T-helper 1 cell treated with Interleukin-12 subunit alpha and Interleukin-12 subunit beta and Interleukin-4 antibody, amounts not matched to agents 30 μg/mL and 1 μg/mL, for 36 hours (primary cell): ENCODE data around the gene AKR1C8.
"Not testable (repeated sequence)": the region's sequence is repeated elsewhere in the genome, so short reads cannot be mapped to it uniquely, and the experiment has no call there.

Experiments used
- H3K27ac Mint-ChIP-seq: one replicate; pipeline ENCODE4 v1.8.0; 2021; ENCODE audit warnings: mild to moderate bottlenecking, mixed read lengths
- H3K27me3 Mint-ChIP-seq: one replicate; pipeline ENCODE4 v1.8.0; 2021; ENCODE audit warnings: low read depth, mixed read lengths
- H3K36me3 Mint-ChIP-seq: one replicate; pipeline ENCODE4 v1.8.0; 2021; ENCODE audit warnings: low read depth, mixed read lengths
- H3K4me1 Mint-ChIP-seq: one replicate; pipeline ENCODE4 v1.8.0; 2021; ENCODE audit warnings: low read depth, mixed read lengths
- H3K4me3 Mint-ChIP-seq: one replicate; pipeline ENCODE4 v1.8.0; 2021; ENCODE audit warnings: mild to moderate bottlenecking, moderate library complexity, mixed read lengths
- H3K9me3 Mint-ChIP-seq: one replicate; pipeline ENCODE4 v1.8.0; 2021; ENCODE audit warnings: mixed read lengths

The AKR1C8 gene

GRCh38 chr10:5184987-5185775 is at the start of gene AKR1C8:
Gene AKR1C8, minus strand, starts transcription at chr10:5185150. Its CDS starts 46 bp downstream, at chr10:5185104.
- Mint-ChIP-seq H3K9me3 (no peaks in the 10 kb centered on the region), H3K27me3 (no peaks in the 10 kb centered on the region), H3K36me3 (no peaks in the 10 kb centered on the region), H3K4me1 (no peaks in the 10 kb centered on the region), H3K4me3 (no peak within 1 kb of the TSS), H3K27ac (no peak within 1 kb of the TSS)

- no peak overlapping the region for H3K27ac Mint-ChIP-seq
- peaks cover 39% of the 10 kb centered on the region for H3K9me3 Mint-ChIP-seq
- no peaks in the 10 kb centered on the region for H3K27me3 Mint-ChIP-seq
- peaks cover 20% of the 10 kb centered on the region for H3K36me3 Mint-ChIP-seq
- no peaks in the 10 kb centered on the region for H3K4me1 Mint-ChIP-seq
- no peak overlapping the region for H3K4me3 Mint-ChIP-seq
These were observed 49.3 kb upstream of the AKR1C8 start for GRCh38 chr10:5234106-5234860.

- H3K27me3 Mint-ChIP-seq = no peaks in the 10 kb centered on the region
- H3K4me1 Mint-ChIP-seq = no peaks in the 10 kb centered on the region
- peaks cover 19% of the 10 kb centered on the region for H3K36me3 Mint-ChIP-seq
- H3K4me3 Mint-ChIP-seq = no peak overlapping the region
- no peak overlapping the region for H3K27ac Mint-ChIP-seq
- H3K9me3 Mint-ChIP-seq = peaks cover 30% of the 10 kb centered on the region
These were observed 48.4 kb upstream of the AKR1C8 start for GRCh38 chr10:5233324-5233723.

- Mint-ChIP-seq H3K27ac (no peak overlapping the region), H3K27me3 (no peaks in the 10 kb centered on the region), H3K4me1 (no peaks in the 10 kb centered on the region), H3K36me3 (peaks cover 4% of the 10 kb centered on the region), H3K4me3 (no peak overlapping the region), H3K9me3 (peaks cover 7% of the 10 kb centered on the region)
These were observed 44.1 kb upstream of the AKR1C8 start for GRCh38 chr10:5229019-5229418.

- not testable (repeated sequence) for H3K36me3 Mint-ChIP-seq, H3K9me3 Mint-ChIP-seq, H3K4me3 Mint-ChIP-seq, H3K27me3 Mint-ChIP-seq, H3K27ac Mint-ChIP-seq, H3K4me1 Mint-ChIP-seq
These were observed 38.0 kb upstream of the AKR1C8 start for GRCh38 chr10:5222942-5223341.

GRCh38 chr10:5219262-5219661 is 34.3 kb upstream of the AKR1C8 start:
- Mint-ChIP-seq H3K4me1 (no peaks in the 10 kb centered on the region), H3K9me3 (peaks cover 2% of the 10 kb centered on the region), H3K36me3 (peaks cover 5% of the 10 kb centered on the region), H3K27me3 (no peaks in the 10 kb centered on the region), H3K4me3 (no peak overlapping the region), H3K27ac (no peak overlapping the region)

GRCh38 chr10:5216801-5217200 is 31.9 kb upstream of the AKR1C8 start:
- Mint-ChIP-seq H3K36me3 (peaks cover 2% of the 10 kb centered on the region), H3K27ac (no peak overlapping the region), H3K27me3 (no peaks in the 10 kb centered on the region), H3K9me3 (no peaks in the 10 kb centered on the region), H3K4me3 (no peak overlapping the region), H3K4me1 (no peaks in the 10 kb centered on the region)

- no peaks in the 10 kb centered on the region for H3K27me3 Mint-ChIP-seq
- peaks cover 4% of the 10 kb centered on the region for H3K9me3 Mint-ChIP-seq
- no peak overlapping the region for H3K4me3 Mint-ChIP-seq
- H3K36me3 Mint-ChIP-seq = no peaks in the 10 kb centered on the region
- H3K4me1 Mint-ChIP-seq = peaks cover under 1% of the 10 kb centered on the region
- no peak overlapping the region for H3K27ac Mint-ChIP-seq
These were observed 27.0 kb upstream of the AKR1C8 start for GRCh38 chr10:5211696-5212536.

- not testable (repeated sequence) for H3K4me1 Mint-ChIP-seq, H3K27ac Mint-ChIP-seq, H3K9me3 Mint-ChIP-seq, H3K27me3 Mint-ChIP-seq, H3K36me3 Mint-ChIP-seq, H3K4me3 Mint-ChIP-seq
These were observed 25.3 kb upstream of the AKR1C8 start for GRCh38 chr10:5210261-5210660.

- H3K27ac Mint-ChIP-seq, H3K4me3 Mint-ChIP-seq, H3K36me3 Mint-ChIP-seq, H3K27me3 Mint-ChIP-seq, H3K9me3 Mint-ChIP-seq, H3K4me1 Mint-ChIP-seq: not testable (repeated sequence)
These were observed 24.8 kb upstream of the AKR1C8 start for GRCh38 chr10:5209776-5210175.

GRCh38 chr10:5206799-5207198 is 21.8 kb upstream of the AKR1C8 start:
- H3K4me1 Mint-ChIP-seq = peaks cover 7% of the 10 kb centered on the region
- no peak overlapping the region for H3K27ac Mint-ChIP-seq
- H3K36me3 Mint-ChIP-seq = peaks cover 2% of the 10 kb centered on the region
- no peak overlapping the region for H3K4me3 Mint-ChIP-seq
- peaks cover 17% of the 10 kb centered on the region for H3K9me3 Mint-ChIP-seq
- peaks cover 12% of the 10 kb centered on the region for H3K27me3 Mint-ChIP-seq

GRCh38 chr10:5199398-5199797 is 14.4 kb upstream of the AKR1C8 start:
- Mint-ChIP-seq H3K4me1 (no peaks in the 10 kb centered on the region), H3K9me3 (peaks cover 18% of the 10 kb centered on the region), H3K27me3 (peaks cover 7% of the 10 kb centered on the region), H3K36me3 (no peaks in the 10 kb centered on the region), H3K4me3 (no peak overlapping the region), H3K27ac (no peak overlapping the region)

- Mint-ChIP-seq H3K4me3 (no peak overlapping the region), H3K27ac (no peak overlapping the region), H3K9me3 (peaks cover 12% of the 10 kb centered on the region), H3K27me3 (peaks cover under 1% of the 10 kb centered on the region), H3K36me3 (no peaks in the 10 kb centered on the region), H3K4me1 (no peaks in the 10 kb centered on the region)
These were observed 13.4 kb upstream of the AKR1C8 start for GRCh38 chr10:5198386-5198785.

GRCh38 chr10:5196702-5197113 is 11.8 kb upstream of the AKR1C8 start, which contains the start of gene AKR1C4:
Gene AKR1C4, plus strand, starts transcription at chr10:5196837. Its CDS starts 31 bp downstream, at chr10:5196868.
- H3K4me3 Mint-ChIP-seq = no peak within 1 kb of the TSS
- no peak within 1 kb of the TSS for H3K27ac Mint-ChIP-seq
- no peaks in the 10 kb centered on the region for H3K4me1 Mint-ChIP-seq
- H3K9me3 Mint-ChIP-seq = peaks cover 8% of the 10 kb centered on the region
- H3K36me3 Mint-ChIP-seq = no peaks in the 10 kb centered on the region
- no peaks in the 10 kb centered on the region for H3K27me3 Mint-ChIP-seq
